H9 (cell line): ENCODE data around the gene INSYN2B. TPM values are rescaled to one million over a fixed set of nuclear protein-coding genes. Genes with fewer than 3 reads are reported as not detected.

Experiments used
- DNase-seq: peaks from one replicate; pipeline ENCODE4 v3.0.0-alpha.2; 2017
- H2AFZ ChIP-seq: one replicate; pipeline ENCODE4 v1.6.1; 2013; ENCODE audit warnings: mild to moderate bottlenecking, low read length, control low read depth, moderate library complexity
- H2AK5ac ChIP-seq: 2 replicates; pipeline ENCODE4 v1.6.1; 2013; ENCODE audit warnings: low read length, control low read depth, mixed read lengths; ENCODE audit not compliant: insufficient read length
- H2BK120ac ChIP-seq: one replicate; pipeline ENCODE4 v1.6.1; 2013; ENCODE audit warnings: low read depth, mild to moderate bottlenecking, low read length, control low read depth, inconsistent platforms; ENCODE audit not compliant: poor library complexity, severe bottlenecking
- H2BK12ac ChIP-seq: 2 replicates; pipeline ENCODE4 v1.6.1; 2013; ENCODE audit warnings: low read length, control low read depth, mixed read lengths, low read depth; ENCODE audit not compliant: insufficient read length
- H2BK15ac ChIP-seq: 2 replicates; pipeline ENCODE4 v1.6.1; 2013; ENCODE audit warnings: low read depth, low read length, control low read depth
- H2BK20ac ChIP-seq: one replicate; pipeline ENCODE4 v1.6.1; 2013; ENCODE audit warnings: low read depth, mild to moderate bottlenecking, low read length, control low read depth, inconsistent platforms; ENCODE audit not compliant: poor library complexity, severe bottlenecking
- H2BK5ac ChIP-seq: 2 replicates; pipeline ENCODE4 v1.6.1; 2013; ENCODE audit warnings: low read length, control low read depth, mixed read lengths; ENCODE audit not compliant: insufficient read length
- H3K14ac ChIP-seq: 2 replicates; pipeline ENCODE4 v1.6.1; 2013; ENCODE audit warnings: low read length, control low read depth; ENCODE audit not compliant: insufficient read depth
- H3K18ac ChIP-seq: 2 replicates; pipeline ENCODE4 v1.6.1; 2013; ENCODE audit warnings: low read depth, mild to moderate bottlenecking, mixed read lengths, low read length, control low read depth; ENCODE audit not compliant: insufficient read length
- H3K23ac ChIP-seq: 2 replicates; pipeline ENCODE4 v1.6.1; 2013; ENCODE audit warnings: low read length, control low read depth, mixed read lengths, low read depth; ENCODE audit not compliant: insufficient read length
- H3K23me2 ChIP-seq: 2 replicates; pipeline ENCODE4 v1.6.1; 2013; ENCODE audit warnings: low read depth, mild to moderate bottlenecking, mixed read lengths, low read length, control low read depth; ENCODE audit not compliant: insufficient read length, poor library complexity, severe bottlenecking
- H3K27ac ChIP-seq: 2 replicates; pipeline ENCODE4 v1.5.1; 2013; ENCODE audit warnings: low read length, control low read depth, mixed read lengths, low read depth; ENCODE audit not compliant: insufficient read length
- H3K27me3 ChIP-seq: 2 replicates; pipeline ENCODE4 v1.6.1; 2013; ENCODE audit warnings: low read length, control low read depth, inconsistent platforms; ENCODE audit not compliant: insufficient read depth
- H3K4ac ChIP-seq: 2 replicates; pipeline ENCODE4 v1.6.1; 2013; ENCODE audit warnings: low read depth, mild to moderate bottlenecking, control low read depth, inconsistent platforms, low read length, moderate library complexity
- H3K4me1 ChIP-seq: 2 replicates; pipeline ENCODE4 v1.6.1; 2013; ENCODE audit warnings: low read length, control low read depth, inconsistent platforms; ENCODE audit not compliant: insufficient read depth
- H3K4me2 ChIP-seq: 2 replicates; pipeline ENCODE4 v1.6.1; 2013; ENCODE audit warnings: low read length, control low read depth, mixed read lengths; ENCODE audit not compliant: insufficient read length, insufficient read depth
- H3K56ac ChIP-seq: 2 replicates; pipeline ENCODE4 v1.6.1; 2013; ENCODE audit warnings: low read depth, mild to moderate bottlenecking, mixed read lengths, low read length, control low read depth; ENCODE audit not compliant: insufficient read length
- H3K79me1 ChIP-seq: 2 replicates; pipeline ENCODE4 v1.6.1; 2013; ENCODE audit warnings: low read depth, mild to moderate bottlenecking, moderate library complexity, low read length, control low read depth, inconsistent platforms; ENCODE audit not compliant: insufficient read depth, poor library complexity, severe bottlenecking
- H3K79me2 ChIP-seq: 2 replicates; pipeline ENCODE4 v1.6.1; 2013; ENCODE audit warnings: low read length, control low read depth, inconsistent platforms; ENCODE audit not compliant: insufficient read depth
- H3K9ac ChIP-seq: 2 replicates; pipeline ENCODE4 v1.6.1; 2013; ENCODE audit warnings: low read length, control low read depth, mixed read lengths; ENCODE audit not compliant: insufficient read length; ENCODE audit errors: extremely low read depth
- H3K9me3 ChIP-seq: one replicate; pipeline ENCODE4 v1.6.1; 2013; ENCODE audit warnings: low read depth, low read length, inconsistent platforms; ENCODE audit not compliant: control insufficient read depth
- H3T11ph ChIP-seq: one replicate; pipeline ENCODE4 v1.6.1; 2013; ENCODE audit warnings: mild to moderate bottlenecking, low read length, control low read depth, inconsistent platforms
- H4K20me1 ChIP-seq: one replicate; pipeline ENCODE4 v1.6.1; 2013; ENCODE audit not compliant: control insufficient read depth, insufficient read length, insufficient read depth
- H4K5ac ChIP-seq: 2 replicates; pipeline ENCODE4 v1.6.1; 2013; ENCODE audit warnings: low read depth, mild to moderate bottlenecking, mixed read lengths, low read length, control low read depth; ENCODE audit not compliant: insufficient read length
- H4K8ac ChIP-seq: replicated peaks from 2 replicates; pipeline ENCODE4 v1.6.1; 2013; ENCODE audit warnings: low read length, control low read depth, mixed read lengths, low read depth; ENCODE audit not compliant: insufficient read length
- H4K91ac ChIP-seq: 2 replicates; pipeline ENCODE4 v1.6.1; 2013; ENCODE audit warnings: low read depth, mild to moderate bottlenecking, moderate library complexity, mixed read lengths, low read length, control low read depth; ENCODE audit not compliant: insufficient read length
- H3K27ac Mint-ChIP-seq, 3 experiments: 2 replicates in 2 of 3; 3 replicates in 1 of 3; pipeline ENCODE4 v1.8.0; 2020 to 2021; ENCODE audit warnings: mixed read lengths in 3 of 3, mild to moderate bottlenecking in 1 of 3, moderate library complexity in 1 of 3
- H3K27me3 Mint-ChIP-seq: 2 replicates; pipeline ENCODE4 v1.8.0; 2021; ENCODE audit warnings: low read depth, mild to moderate bottlenecking, moderate library complexity, mixed read lengths
- H3K36me3 Mint-ChIP-seq, 3 experiments: 2 replicates in 2 of 3; 3 replicates in 1 of 3; pipeline ENCODE4 v1.8.0; 2020 to 2021; ENCODE audit warnings: low read depth in 3 of 3, mixed read lengths in 3 of 3; ENCODE audit not compliant: insufficient read depth in 1 of 3
- H3K4me1 Mint-ChIP-seq, 2 experiments: 2 replicates each; pipeline ENCODE4 v1.8.0; 2020; ENCODE audit warnings: mixed read lengths in 2 of 2
- H3K4me3 Mint-ChIP-seq, 2 experiments: 2 replicates in 1 of 2; 3 replicates in 1 of 2; pipeline ENCODE4 v1.8.0; 2020 to 2021; ENCODE audit warnings: mild to moderate bottlenecking in 2 of 2, mixed read lengths in 2 of 2, moderate library complexity in 1 of 2
- H3K9me3 Mint-ChIP-seq, 2 experiments: 2 replicates in 1 of 2; 3 replicates in 1 of 2; pipeline ENCODE4 v1.8.0; 2020; ENCODE audit warnings: mild to moderate bottlenecking in 2 of 2, mixed read lengths in 2 of 2, moderate library complexity in 1 of 2
- WGBS: extraction: QIAGEN DNeasy Blood & Tissue Kit; methylation state at CpG from one replicate; pipeline ENCODE4 v1.1.7; 2013; ENCODE audit warnings: missing lambda C conversion rate, low lambda C conversion rate, mixed read lengths; ENCODE audit not compliant: insufficient read length; ENCODE audit errors: extremely low coverage; 5-methylcytosine and 5-hydroxymethylcytosine counted together
- total RNA-seq: library from RNA; stranded (reverse); gene quantifications from 2 replicates; pipeline ENCODE4 v1.2.1, GENCODE V29; 2021
- TF ChIP-seq, protein P1 (sequence below): fragments of 200-600 bp; sonication (generic); conservative IDR thresholded peaks from 3 replicates; pipeline ENCODE4 v1.8.0; 2021; ENCODE audit warnings: antibody characterized with exemption, mild to moderate bottlenecking

The INSYN2B gene
- total RNA-seq, 1 experiment from 2014 or later: not detected

DNA sequence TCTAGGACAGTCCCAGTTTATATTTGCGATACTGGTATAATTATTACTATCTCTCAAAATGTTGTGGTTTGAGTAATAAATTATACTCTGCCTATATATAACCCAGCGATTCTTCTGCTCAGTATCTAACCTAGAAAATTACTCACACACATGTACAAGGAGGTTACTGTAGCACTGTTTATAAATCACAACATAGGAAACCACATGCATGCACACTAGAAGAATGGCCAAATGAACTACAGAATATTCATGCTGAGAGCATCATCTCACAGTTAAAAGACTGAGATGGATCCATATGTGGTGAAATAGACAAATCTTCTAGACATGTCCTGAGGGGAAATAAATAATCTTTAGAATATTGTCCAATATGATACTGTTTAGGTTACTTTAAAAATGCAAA, 62.1 kb downstream of the INSYN2B start:
- Mint-ChIP-seq H3K36me3 (no peaks in the 10 kb centered on the region), H3K27ac (no peak overlapping the region), H3K9me3 (no peaks in the 10 kb centered on the region), H3K27me3 (no peaks in the 10 kb centered on the region), H3K4me3 (no peak overlapping the region), H3K4me1 (peaks cover 9% of the 10 kb centered on the region in 2 experiments; a peak in 3 of 4 replicates)
- H2AFZ ChIP-seq: no peak overlapping the region
- H3K79me1 ChIP-seq: no peaks in the 10 kb centered on the region
- H2BK20ac ChIP-seq: no peak overlapping the region
- H4K5ac ChIP-seq: no peak overlapping the region
- no peak overlapping the region for H2BK12ac ChIP-seq
- H2BK5ac ChIP-seq: no peak overlapping the region
- H3T11ph ChIP-seq: no peak overlapping the region
- no peaks in the 10 kb centered on the region for H4K20me1 ChIP-seq
- no peak overlapping the region for H2BK15ac ChIP-seq
- H2BK120ac ChIP-seq: no peak overlapping the region
- H3K23me2 ChIP-seq: no peaks in the 10 kb centered on the region
- no peak for DNase-seq
- no peak overlapping the region for H4K8ac ChIP-seq
- H3K4ac ChIP-seq: no peak overlapping the region
- TF ChIP-seq, protein P1, sequence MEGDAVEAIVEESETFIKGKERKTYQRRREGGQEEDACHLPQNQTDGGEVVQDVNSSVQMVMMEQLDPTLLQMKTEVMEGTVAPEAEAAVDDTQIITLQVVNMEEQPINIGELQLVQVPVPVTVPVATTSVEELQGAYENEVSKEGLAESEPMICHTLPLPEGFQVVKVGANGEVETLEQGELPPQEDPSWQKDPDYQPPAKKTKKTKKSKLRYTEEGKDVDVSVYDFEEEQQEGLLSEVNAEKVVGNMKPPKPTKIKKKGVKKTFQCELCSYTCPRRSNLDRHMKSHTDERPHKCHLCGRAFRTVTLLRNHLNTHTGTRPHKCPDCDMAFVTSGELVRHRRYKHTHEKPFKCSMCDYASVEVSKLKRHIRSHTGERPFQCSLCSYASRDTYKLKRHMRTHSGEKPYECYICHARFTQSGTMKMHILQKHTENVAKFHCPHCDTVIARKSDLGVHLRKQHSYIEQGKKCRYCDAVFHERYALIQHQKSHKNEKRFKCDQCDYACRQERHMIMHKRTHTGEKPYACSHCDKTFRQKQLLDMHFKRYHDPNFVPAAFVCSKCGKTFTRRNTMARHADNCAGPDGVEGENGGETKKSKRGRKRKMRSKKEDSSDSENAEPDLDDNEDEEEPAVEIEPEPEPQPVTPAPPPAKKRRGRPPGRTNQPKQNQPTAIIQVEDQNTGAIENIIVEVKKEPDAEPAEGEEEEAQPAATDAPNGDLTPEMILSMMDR: no peak
- no peak overlapping the region for H3K56ac ChIP-seq
- no CpG with 5 or more reads among the region's 2 CpGs for WGBS
- H3K18ac ChIP-seq: no peak overlapping the region
- H2AK5ac ChIP-seq: no peak overlapping the region
- H3K27me3 ChIP-seq: no peaks in the 10 kb centered on the region
- no peaks in the 10 kb centered on the region for H3K9me3 ChIP-seq
- no peak overlapping the region for H3K27ac ChIP-seq
- no peak overlapping the region for H4K91ac ChIP-seq
- H3K4me1 ChIP-seq: no peaks in the 10 kb centered on the region
- H3K9ac ChIP-seq: no peak overlapping the region
- H3K14ac ChIP-seq: no peak overlapping the region
- H3K79me2 ChIP-seq: no peaks in the 10 kb centered on the region
- H3K23ac ChIP-seq: no peak overlapping the region
- no peak overlapping the region for H3K4me2 ChIP-seq
